Measurements from ENCODE around the gene MASP2.
"Not testable (repeated sequence)": the region's sequence is repeated elsewhere in the genome, so short reads cannot be mapped to it uniquely, and the experiment has no call there.

- not testable (repeated sequence) for TF ChIP-seq CTCF (IDR thresholded peaks at IDR 0.05; ENCODE audit: borderline replicate concordance, extremely low read depth, low read length, poor library complexity, severe bottlenecking); EZH2 (IDR thresholded peaks at IDR 0.05; ENCODE audit: borderline replicate concordance, low read depth, low read length, severe bottlenecking)
Observed at GRCh38 chr1:11083784-11084183, 36.7 kb upstream of the MASP2 start.

Measured in DND-41 (cell line).